HG02678 (cell line): ENCODE results near the gene ETV5.

ENCODE experiments used
- ATAC-seq: cut with Tn5 transposase; IDR thresholded peaks from one replicate; pipeline ENCODE4 v1.9.1; 2021; ENCODE audit warnings: mild to moderate bottlenecking, moderate library complexity; ENCODE audit not compliant: unreplicated experiment

Gene ETV5

GRCh38 chr3:186124592-186124991 is 15.7 kb upstream of the ETV5 start:
- ATAC-seq: no peak

DNA sequence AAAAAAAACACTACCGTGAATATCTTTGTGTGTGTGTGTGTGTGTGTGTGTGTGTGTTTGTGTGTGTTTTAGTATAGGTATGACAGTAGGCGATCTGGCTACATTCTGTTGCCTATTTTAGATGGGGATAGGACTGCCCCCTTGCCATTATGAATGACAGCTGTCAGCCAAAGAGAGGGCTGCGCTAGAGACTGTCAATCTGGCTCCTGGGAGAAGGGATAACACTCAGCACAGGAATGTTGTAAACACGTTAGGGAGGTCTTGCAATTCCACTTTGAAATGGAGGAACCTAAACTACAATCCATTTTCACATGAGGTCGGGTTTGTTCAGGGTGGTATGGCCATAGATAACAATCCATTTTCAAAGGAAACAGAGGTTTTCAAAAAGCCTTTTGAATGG is 14.1 kb upstream of the ETV5 start:
- ATAC-seq: no peak

DNA sequence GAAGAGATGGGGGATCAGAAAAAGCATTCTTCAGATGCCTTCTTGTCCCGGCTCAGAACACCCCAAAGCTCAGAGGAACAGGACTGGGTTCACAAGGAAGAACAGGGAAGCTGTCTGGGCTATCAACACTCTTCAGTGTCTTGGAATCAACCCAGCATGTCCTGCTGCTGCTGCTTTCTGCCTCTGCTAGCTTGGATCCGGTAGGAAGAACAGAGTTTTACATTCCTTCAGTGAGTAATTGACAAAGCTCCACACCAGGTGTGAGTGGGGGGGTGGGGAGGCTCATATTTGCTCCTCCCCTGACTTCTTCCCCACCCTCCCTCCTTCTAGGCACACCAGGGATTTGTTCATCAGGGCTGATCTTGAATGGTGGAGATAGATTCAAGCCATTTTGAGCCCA is 13.1 kb upstream of the ETV5 start:
- no peak for ATAC-seq

DNA sequence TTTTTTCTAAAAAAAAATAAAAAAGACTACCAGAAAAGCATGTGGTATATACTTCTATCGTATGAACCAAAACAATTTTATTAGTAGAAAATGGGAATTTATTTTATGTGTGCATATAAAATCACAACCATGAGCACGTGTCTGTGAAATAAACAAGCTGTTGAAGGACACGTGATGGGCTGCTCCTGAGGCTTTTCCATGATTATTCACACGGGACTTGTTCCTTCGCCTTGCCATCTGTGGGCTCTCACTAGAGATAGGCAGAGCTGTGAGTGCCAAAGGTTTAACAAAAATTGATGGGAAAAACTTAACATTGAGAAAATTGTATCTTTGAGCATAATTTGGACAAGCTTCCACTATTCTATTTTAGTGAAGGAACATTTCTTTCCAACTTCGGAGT is 12.4 kb upstream of the ETV5 start:
- no peak for ATAC-seq

GRCh38 chr3:186119499-186119898 is 10.6 kb upstream of the ETV5 start:
- ATAC-seq: no peak

DNA sequence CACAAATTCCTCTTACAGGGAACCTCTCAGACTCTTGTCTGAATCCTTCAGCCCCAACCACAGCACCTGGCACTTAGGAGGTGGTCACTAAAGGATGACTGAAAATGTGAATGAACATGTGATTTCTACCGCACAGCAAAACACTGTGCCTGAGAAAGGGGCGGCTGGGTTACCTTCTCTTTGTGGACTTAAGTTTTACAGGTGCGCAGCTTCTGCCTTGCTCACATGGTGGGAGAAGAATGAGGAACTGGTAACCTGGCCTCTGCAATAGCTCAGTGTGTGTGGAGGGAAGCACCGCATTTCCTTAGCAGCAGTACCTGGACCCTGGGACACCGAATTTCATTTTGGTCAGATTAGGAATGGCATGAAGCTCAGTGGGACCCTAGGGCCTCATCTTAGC is 9.8 kb upstream of the ETV5 start:
- no peak for ATAC-seq

- ATAC-seq: no peak
Observed at GRCh38 chr3:186117521-186118134, 8.7 kb upstream of the ETV5 start.

- no peak for ATAC-seq
Observed at GRCh38 chr3:186115239-186115996, 6.5 kb upstream of the ETV5 start.

DNA sequence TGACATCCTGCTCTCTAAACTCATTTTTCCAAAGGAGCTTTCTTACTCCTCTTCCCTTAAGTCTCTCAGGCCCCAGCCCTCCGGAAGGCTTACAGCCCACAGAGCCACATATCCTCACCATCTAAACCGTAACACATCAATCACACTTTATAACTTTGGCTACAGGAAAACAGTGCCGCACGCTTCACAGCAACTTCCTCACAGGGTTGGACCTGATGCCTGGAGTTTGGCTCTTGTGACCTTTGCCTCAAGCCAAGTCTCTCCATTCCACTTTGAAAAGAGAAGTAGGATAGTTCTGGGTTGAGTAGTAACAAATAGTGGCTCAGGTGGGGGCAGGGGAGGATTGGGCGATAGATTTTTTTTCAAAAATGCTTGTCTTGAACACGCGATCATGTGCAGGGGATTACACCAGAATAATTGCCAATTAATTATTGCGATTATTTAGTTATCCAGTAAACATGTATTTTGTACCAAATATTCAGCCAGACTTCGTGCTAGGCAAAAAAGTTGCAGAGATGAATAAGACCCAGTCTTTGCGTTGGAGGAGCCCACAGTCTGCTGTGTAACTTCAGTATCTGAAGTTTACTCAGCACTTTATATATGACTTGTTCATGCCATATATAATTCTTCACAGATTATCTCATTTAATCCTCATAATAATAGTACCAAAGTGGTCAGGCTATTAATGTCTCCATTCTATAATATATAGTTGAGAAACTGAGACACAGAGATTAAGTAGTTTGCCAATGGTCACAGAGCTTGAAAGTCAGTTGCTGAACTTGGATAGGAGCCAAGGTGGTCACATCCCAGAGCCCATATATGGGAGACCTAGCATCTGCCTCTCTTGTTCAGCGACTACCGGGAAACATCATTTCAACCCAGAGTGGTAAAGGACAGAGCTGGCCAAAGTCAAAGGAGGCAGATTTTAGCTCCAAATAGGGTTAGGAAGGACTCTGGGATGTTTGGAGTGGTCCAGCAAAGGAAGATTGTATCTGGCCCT is 2.4 kb upstream of the ETV5 start:
- no peak for ATAC-seq

- ATAC-seq: no peak
Observed at GRCh38 chr3:186109897-186110803, 1.3 kb upstream of the ETV5 start.

DNA sequence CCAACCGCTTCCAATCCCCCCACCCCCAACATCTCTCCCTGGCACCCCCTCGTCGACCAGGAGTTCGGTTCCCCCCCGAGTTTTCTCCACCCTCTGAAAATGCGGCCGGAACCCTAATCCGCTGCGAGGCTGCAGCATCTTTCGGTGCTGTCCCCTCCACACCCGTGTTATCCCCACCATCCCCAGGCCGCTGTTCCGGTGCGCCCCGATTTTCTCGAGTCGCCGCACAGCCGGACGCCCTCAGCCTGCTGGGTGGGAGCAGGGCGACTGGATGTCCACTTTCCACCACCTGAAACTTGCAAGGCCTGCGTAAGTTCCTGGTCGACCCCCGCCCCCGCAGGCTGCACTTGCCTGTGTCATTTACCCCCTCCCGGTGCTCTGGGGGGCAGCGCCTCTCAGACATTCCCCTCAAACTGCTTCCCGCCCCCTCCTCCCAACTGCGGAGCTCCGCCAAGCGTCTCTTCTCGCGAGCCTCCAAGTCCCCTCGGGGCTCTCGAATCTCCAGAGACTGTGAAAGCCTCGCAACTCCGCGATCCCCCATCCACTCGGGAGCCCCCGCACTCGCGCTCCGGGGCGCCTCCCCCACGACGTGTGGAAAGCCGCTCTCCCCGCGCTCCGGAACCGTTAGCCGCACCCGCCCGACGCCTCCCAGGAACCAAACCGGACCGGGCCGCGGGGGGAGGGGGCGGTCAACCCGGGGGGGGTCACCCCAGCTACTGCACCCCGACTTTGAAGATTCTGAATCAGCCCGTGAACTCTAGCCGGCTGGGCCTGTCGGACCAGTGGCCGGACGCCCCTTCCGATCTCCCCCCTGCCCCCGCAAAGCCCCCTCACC is 566 bp downstream of the ETV5 start:
- ATAC-seq: no peak

DNA sequence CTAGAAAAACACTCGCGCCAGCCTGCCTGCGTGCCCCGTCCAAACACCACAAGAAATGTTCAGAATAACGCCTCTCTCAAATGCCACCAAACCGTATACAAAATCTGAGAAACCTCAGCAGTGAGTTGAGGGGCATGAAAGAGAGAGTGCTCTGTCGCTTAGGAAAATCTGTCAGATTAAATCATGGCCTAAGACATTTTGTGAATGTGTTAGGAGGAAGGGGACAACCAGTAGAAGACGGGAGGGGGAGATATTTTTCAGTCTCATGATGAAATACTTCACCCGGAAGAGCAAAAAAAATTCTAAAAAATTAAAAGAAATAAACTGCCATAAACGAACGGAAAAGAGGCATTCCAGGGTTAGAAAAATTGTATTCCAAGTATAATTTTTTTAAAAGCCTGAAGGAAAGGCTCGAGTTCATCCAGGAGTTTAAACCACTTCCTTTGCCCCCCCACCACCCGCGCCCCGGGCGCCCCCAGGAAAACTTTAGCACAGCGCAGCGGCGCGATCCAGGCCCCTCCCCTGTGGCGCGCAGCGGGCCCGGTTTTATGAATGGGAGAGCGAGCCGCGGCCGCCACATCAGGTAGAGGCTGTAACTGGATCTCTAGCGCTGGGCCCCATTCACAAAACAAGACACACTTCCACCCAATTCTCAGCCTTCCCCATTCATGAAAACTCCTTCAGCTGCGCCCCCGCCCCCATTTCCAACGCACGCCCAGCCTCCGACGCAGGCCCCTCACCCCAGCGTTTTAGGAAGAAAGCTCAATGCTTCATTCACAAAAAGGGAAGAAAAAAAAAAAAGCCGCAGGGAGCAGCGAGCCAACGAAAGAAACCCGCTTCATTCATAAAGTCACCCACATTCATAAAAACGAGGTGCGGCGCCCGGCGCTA is 1.4 kb downstream of the ETV5 start:
- peak; percentile 19 for ATAC-seq

DNA sequence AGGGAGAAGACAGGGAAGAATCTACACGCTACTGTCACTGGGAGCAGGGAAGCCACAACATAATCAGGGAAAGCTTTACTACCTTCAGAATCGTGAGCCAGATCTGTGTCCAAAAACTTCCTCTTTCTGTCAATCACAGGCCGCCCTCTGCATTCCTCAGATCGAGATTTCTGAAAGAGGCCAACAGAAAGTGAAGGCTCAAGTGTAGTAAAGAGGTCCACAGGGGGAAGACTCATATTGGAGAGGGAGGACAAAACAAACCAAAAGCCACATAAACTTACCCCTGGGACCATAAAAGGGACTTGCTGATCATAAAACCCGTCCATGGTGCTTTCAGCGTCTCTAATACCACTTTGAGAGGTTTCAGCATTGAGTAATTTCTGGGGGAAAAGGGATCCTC is 3.3 kb downstream of the ETV5 start:
- ATAC-seq: no peak

- ATAC-seq: no peak
Observed at GRCh38 chr3:186102687-186103086, 6.2 kb downstream of the ETV5 start.

DNA sequence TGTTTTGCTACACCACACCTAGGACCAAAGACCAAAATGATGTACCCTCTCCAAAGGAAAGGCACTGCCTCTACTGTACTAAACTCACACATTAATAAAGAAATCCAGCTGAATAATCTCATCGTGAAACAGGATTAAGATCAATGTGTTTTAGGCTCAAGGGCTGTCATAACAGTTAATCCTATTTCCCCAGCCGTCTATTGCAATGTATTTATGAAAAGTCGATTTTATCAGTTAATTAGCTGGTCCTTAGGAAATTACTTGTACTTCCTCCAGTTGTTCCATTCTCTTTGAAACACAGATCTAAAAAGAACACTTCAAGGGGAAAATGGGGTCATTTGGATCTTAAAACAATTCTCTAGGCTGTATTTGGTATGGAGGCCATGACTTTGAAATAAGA is 8.5 kb downstream of the ETV5 start:
- ATAC-seq: no peak

GRCh38 chr3:186099178-186099577 is 9.7 kb downstream of the ETV5 start:
- ATAC-seq: no peak

- ATAC-seq: no peak
Observed at GRCh38 chr3:186098740-186099139, 10.1 kb downstream of the ETV5 start.

GRCh38 chr3:186097663-186098451 is 11.0 kb downstream of the ETV5 start:
- ATAC-seq: peak; percentile 71
